Brain microvascular endothelial cell (primary cell): ENCODE measurements around the gene PER1.

Experiments used
- DNase-seq: peaks from one replicate; pipeline ENCODE4 v3.0.0-alpha.2; 2020
- H3K27ac ChIP-seq: fragments of 250-450 bp; sonication (Bioruptor Pico); 2 replicates; pipeline ENCODE4 v1.5.1; 2020; ENCODE audit warnings: mild to moderate bottlenecking, moderate library complexity
- H3K27me3 ChIP-seq: fragments of 250-450 bp; sonication (Bioruptor Pico); replicated peaks from 2 replicates; pipeline ENCODE4 v1.5.1; 2020; ENCODE audit warnings: mild to moderate bottlenecking
- H3K36me3 ChIP-seq: fragments of 250-450 bp; sonication (Bioruptor Pico); replicated peaks from 2 replicates; pipeline ENCODE4 v1.5.1; 2020; ENCODE audit warnings: mild to moderate bottlenecking
- H3K4me3 ChIP-seq: 2 replicates; pipeline ENCODE4 v1.5.1; 2011; ENCODE audit warnings: low read depth, mild to moderate bottlenecking, control low read depth, low read length, moderate library complexity
- in situ Hi-C: cut with HindIII; loops from 2 replicates; pipeline ENCODE4 v1.10.0; 2017; ENCODE audit warnings: low sequenced_read_pairs, low pct_ligation_motif_present
- TF ChIP-seq, protein P1 (sequence below): IDR thresholded peaks from 2 replicates; pipeline ENCODE4 v1.5.1; 2011; ENCODE audit warnings: low read depth, mild to moderate bottlenecking, moderate library complexity, low read length, control low read depth, inconsistent platforms; ENCODE audit errors: missing control alignments

PER1 gene

DNA sequence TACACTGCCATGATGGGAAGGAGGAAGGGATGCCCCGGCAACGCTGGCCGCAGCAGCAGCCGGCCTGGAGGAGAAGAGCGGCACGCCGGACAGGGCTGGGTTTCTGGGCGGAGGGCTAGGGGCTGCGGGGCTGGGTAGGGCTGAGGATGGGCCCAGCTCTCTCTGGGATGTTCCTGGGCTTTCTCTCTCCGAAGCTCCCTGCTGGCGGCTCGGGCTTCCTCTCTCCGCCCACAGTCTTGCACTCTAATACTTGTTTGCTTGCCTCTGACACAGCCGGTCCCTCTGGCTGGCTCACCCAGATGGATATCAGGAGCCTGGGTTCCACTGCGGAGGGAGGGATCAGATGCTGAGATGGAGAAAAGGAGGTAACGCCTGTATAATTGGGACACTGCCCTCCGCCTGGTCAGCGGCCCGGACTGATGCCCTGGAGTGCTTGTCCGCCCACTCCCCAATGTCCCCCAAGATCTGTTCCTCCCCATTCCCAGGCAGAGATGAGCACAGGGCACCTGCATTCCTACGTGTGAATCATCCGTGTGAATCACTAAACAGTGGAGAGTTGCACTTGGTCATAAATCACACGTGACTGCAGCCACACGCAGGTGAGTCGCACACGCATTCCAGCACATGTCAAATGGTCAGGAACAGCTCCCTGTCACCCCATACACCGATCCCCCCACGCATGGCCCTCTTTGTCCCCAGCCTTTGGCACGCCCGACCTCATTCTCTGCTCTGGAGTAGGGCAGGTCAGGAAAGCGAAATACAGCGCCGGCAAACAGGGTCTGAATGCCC, 34.0 kb downstream of the PER1 start, which contains the start of gene ALOXE3:
TSS of gene ALOXE3 (minus strand) at position 535 of the 789 bp plus-strand sequence. CDS start at position 11, 524 bp downstream.
- in situ Hi-C loops = loop anchor here (10.0 kb wide), 1 partner anchor 63 kb away; no protein-coding TSS in a partner anchor
- Histone ChIP-seq H3K27ac (no peak within 1 kb of the TSS), H3K4me3 (peak within 1 kb of the TSS; percentile 65), H3K36me3 (no peaks in the 10 kb centered on the region), H3K27me3 (peaks cover 11% of the 10 kb centered on the region)
- peak; percentile 59 for DNase-seq
- TF ChIP-seq, protein P1, sequence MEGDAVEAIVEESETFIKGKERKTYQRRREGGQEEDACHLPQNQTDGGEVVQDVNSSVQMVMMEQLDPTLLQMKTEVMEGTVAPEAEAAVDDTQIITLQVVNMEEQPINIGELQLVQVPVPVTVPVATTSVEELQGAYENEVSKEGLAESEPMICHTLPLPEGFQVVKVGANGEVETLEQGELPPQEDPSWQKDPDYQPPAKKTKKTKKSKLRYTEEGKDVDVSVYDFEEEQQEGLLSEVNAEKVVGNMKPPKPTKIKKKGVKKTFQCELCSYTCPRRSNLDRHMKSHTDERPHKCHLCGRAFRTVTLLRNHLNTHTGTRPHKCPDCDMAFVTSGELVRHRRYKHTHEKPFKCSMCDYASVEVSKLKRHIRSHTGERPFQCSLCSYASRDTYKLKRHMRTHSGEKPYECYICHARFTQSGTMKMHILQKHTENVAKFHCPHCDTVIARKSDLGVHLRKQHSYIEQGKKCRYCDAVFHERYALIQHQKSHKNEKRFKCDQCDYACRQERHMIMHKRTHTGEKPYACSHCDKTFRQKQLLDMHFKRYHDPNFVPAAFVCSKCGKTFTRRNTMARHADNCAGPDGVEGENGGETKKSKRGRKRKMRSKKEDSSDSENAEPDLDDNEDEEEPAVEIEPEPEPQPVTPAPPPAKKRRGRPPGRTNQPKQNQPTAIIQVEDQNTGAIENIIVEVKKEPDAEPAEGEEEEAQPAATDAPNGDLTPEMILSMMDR = no peak

DNA sequence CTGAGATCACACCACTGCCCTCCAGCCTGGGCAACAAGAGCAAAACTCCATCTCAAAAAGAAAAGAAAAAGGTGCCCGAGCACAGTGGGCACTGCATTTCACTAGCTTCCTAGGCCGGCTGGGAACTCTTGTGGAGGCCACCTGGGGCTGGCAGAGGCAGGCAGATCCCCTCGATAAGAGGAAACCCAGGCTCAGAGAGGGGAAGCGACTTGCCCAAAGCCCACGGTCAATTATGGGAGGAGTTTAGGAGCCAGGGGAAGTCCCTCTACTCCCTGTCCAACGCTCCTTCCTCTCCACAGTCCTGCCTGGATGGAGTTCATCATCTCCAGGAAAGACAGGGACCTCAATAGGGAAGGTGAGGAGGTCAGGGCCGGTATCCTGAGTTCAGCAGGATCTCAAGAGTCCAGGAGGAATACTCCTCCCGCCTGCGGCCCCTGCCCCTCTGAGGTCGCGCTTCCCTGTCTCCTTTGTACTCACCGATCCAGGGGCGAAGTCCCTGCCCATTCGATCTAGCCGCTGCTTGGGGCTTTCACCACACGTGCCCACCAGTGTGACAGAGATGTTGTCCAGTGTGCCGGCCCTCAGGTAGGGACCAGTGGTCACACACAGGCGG, 34.7 kb downstream of the PER1 start:
- peaks cover 14% of the 10 kb centered on the region for H3K27me3 ChIP-seq
- no peak overlapping the region for H3K27ac ChIP-seq
- H3K4me3 ChIP-seq = peak overlapping the region; percentile 65
- H3K36me3 ChIP-seq = no peaks in the 10 kb centered on the region
- TF ChIP-seq, protein P1 = no peak
- in situ Hi-C loops = loop anchor here (10.0 kb wide), 1 partner anchor 63 kb away; no protein-coding TSS in a partner anchor
- DNase-seq = no peak

DNA sequence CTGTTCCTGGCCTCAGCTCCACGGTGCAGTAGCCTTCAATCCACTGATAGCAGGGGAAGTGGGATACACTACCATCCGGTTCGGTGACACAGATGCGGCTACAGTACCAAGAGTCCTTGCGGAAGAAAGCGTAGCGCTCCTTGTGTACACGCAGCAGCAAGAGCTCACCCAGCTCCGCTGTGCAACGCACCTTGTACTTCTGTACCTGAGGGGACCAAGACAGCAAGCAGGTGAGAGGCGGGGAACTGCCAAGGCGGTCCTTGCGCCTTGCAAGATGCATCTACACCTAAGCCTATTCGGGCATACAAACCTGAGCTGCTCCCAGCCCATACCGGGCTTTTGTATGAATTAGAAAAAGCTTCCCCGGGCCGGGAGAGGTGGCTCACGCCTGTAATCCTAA, 35.4 kb downstream of the PER1 start:
- in situ Hi-C loops = loop anchor here (10.0 kb wide), 1 partner anchor 62 kb away; no protein-coding TSS in a partner anchor
- no peak overlapping the region for H3K4me3 ChIP-seq
- DNase-seq = no peak
- peaks cover 20% of the 10 kb centered on the region for H3K27me3 ChIP-seq
- no peaks in the 10 kb centered on the region for H3K36me3 ChIP-seq
- H3K27ac ChIP-seq = no peak overlapping the region
- TF ChIP-seq, protein P1 = no peak

DNA sequence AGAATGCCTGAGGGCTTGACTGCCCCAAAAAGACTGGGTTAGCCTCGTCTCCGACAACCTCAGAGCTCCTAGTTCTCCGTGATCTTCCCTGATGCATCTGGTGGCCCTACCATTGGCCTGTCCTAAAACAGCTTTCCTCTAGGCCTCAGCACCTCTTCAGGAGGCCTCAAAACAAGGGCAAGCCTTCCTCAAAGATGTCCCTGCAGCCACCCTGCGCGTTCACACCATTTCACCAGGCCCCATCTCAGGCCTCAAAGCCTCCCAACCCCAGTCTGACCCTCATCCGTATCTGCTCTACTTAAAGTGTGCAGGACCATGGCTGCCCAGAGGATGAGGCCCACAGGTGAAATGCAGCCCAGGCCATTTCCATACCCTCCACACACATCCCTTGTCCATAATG, 41.3 kb downstream of the PER1 start:
- H3K27ac ChIP-seq = no peak overlapping the region
- in situ Hi-C loops = loop anchor here (10.0 kb wide), 1 partner anchor 56 kb away; no protein-coding TSS in a partner anchor
- H3K4me3 ChIP-seq = no peak overlapping the region
- H3K36me3 ChIP-seq = no peaks in the 10 kb centered on the region
- TF ChIP-seq, protein P1 = no peak
- no peak for DNase-seq
- peaks cover 20% of the 10 kb centered on the region for H3K27me3 ChIP-seq

DNA sequence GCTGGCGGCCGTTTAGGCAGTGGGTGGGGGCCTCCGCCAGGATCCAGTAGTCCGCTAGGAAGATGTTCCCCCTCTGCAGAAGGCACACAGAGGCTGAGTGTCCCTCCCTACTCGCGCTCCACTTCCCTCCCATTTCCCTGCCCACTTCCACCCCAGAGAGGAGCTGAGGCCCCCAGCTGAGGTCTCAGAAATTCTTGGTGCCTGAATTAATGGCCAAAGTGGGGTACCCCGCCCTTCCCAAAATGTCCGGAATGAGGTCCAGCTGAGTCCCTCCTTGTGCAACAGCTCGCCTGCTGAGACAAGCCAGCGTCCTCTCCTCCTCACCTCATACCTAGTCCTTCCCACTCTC, 41.8 kb downstream of the PER1 start:
- H3K27me3 ChIP-seq = peaks cover 16% of the 10 kb centered on the region
- H3K36me3 ChIP-seq = no peaks in the 10 kb centered on the region
- TF ChIP-seq, protein P1 = no peak
- in situ Hi-C loops = loop anchor here (10.0 kb wide), 1 partner anchor 56 kb away; no protein-coding TSS in a partner anchor
- no peak overlapping the region for H3K4me3 ChIP-seq
- DNase-seq = no peak
- H3K27ac ChIP-seq = no peak overlapping the region
